Measurements from ENCODE around the gene PCMTD2. TPM values are rescaled to one million over a fixed set of nuclear protein-coding genes. Genes with fewer than 3 reads are reported as not detected.

The PCMTD2 gene
- total RNA-seq, 1 experiment from 2014 or later, result 45.7 TPM

- intact Hi-C loops (cut with micrococcal nuclease), result no loop called here
- Histone ChIP-seq H3F3A (ENCODE audit: low read length, unreplicated experiment) (no peaks in the 10 kb centered on the region), H4K20me1 (ENCODE audit: low read length) (no peaks in the 10 kb centered on the region), H3K9me2 (replicated peaks; ENCODE audit: low read length) (no peaks in the 10 kb centered on the region), H3K79me2 (ENCODE audit: low read length) (no peaks in the 10 kb centered on the region), H3K27me3 (ENCODE audit: low read length) (peaks cover 29% of the 10 kb centered on the region), H3K9ac (ENCODE audit: low read length) (no peak overlapping the region), H3K9me3 (ENCODE audit: low read length) (no peaks in the 10 kb centered on the region), H3K27ac (ENCODE audit: low read length) (no peak overlapping the region), H3K4me2 (ENCODE audit: low read length) (no peak overlapping the region), H3K4me1 (ENCODE audit: insufficient read depth, low read length) (no peaks in the 10 kb centered on the region), H2AFZ (ENCODE audit: low read length) (no peak overlapping the region), H3K4me3 (ENCODE audit: low read length) (no peak overlapping the region), H3K36me3 (ENCODE audit: low read depth, low read length) (no peaks in the 10 kb centered on the region)
- CTCF ChIA-PET, result no interaction called here
- BruUV-seq (replicated peaks), result no TSS peak
- POLR2A ChIA-PET (ENCODE audit: unreplicated experiment), result no interaction called here
- DNase-seq (no peak), ATAC-seq (no peak)
- no peak for TF ChIP-seq EZH2 (IDR thresholded peaks at IDR 0.05; ENCODE audit: low read length, unreplicated experiment)
Observed at GRCh38 chr20:64228751-64229506, 26.6 kb upstream of the PCMTD2 start.

GRCh38 chr20:64229507-64230061, 26.0 kb upstream of the PCMTD2 start:
- H3K4me2 ChIP-seq (ENCODE audit: low read length), result no peak overlapping the region
- H3K36me3 ChIP-seq (ENCODE audit: low read depth, low read length), result no peaks in the 10 kb centered on the region
- no peak overlapping the region for H3K27ac ChIP-seq (ENCODE audit: low read length)
- no peak overlapping the region for H3K9ac ChIP-seq (ENCODE audit: low read length)
- TF ChIP-seq, protein P1, sequence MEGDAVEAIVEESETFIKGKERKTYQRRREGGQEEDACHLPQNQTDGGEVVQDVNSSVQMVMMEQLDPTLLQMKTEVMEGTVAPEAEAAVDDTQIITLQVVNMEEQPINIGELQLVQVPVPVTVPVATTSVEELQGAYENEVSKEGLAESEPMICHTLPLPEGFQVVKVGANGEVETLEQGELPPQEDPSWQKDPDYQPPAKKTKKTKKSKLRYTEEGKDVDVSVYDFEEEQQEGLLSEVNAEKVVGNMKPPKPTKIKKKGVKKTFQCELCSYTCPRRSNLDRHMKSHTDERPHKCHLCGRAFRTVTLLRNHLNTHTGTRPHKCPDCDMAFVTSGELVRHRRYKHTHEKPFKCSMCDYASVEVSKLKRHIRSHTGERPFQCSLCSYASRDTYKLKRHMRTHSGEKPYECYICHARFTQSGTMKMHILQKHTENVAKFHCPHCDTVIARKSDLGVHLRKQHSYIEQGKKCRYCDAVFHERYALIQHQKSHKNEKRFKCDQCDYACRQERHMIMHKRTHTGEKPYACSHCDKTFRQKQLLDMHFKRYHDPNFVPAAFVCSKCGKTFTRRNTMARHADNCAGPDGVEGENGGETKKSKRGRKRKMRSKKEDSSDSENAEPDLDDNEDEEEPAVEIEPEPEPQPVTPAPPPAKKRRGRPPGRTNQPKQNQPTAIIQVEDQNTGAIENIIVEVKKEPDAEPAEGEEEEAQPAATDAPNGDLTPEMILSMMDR (conservative IDR thresholded peaks at IDR 0.05; ENCODE audit: low read depth, low read length), result no peak
- TF ChIP-seq EZH2 (IDR thresholded peaks at IDR 0.05; ENCODE audit: low read length, unreplicated experiment) (no peak), EZH2phosphoT487 (IDR thresholded peaks at IDR 0.05; ENCODE audit: borderline replicate concordance, low read length) (no peak)
- H3K27me3 ChIP-seq (ENCODE audit: low read length), result peaks cover 29% of the 10 kb centered on the region
- ChIA-PET CTCF (no interaction called here), POLR2A (ENCODE audit: unreplicated experiment) (no interaction called here)
- H3K79me2 ChIP-seq (ENCODE audit: low read length), result no peaks in the 10 kb centered on the region
- H3K9me3 ChIP-seq (ENCODE audit: low read length), result no peaks in the 10 kb centered on the region
- no peak overlapping the region for H3K4me3 ChIP-seq (ENCODE audit: low read length)
- peak; percentile 21; the same call in 1 of the 2 replicates for ATAC-seq
- BruUV-seq (replicated peaks), result no TSS peak
- H4K20me1 ChIP-seq (ENCODE audit: low read length), result no peaks in the 10 kb centered on the region
- H3F3A ChIP-seq (ENCODE audit: low read length, unreplicated experiment), result no peaks in the 10 kb centered on the region
- no peaks in the 10 kb centered on the region for H3K4me1 ChIP-seq (ENCODE audit: insufficient read depth, low read length)
- intact Hi-C loops (cut with micrococcal nuclease), result no loop called here
- no peak overlapping the region for H2AFZ ChIP-seq (ENCODE audit: low read length)
- DNase-seq, result no peak
- no peaks in the 10 kb centered on the region for H3K9me2 ChIP-seq (replicated peaks; ENCODE audit: low read length)

- Histone ChIP-seq H3K4me1 (ENCODE audit: insufficient read depth, low read length) (no peaks in the 10 kb centered on the region), H2AFZ (ENCODE audit: low read length) (no peak overlapping the region), H3K27me3 (ENCODE audit: low read length) (peaks cover 29% of the 10 kb centered on the region), H3K4me3 (ENCODE audit: low read length) (no peak overlapping the region), H3K36me3 (ENCODE audit: low read depth, low read length) (no peaks in the 10 kb centered on the region), H3K9ac (ENCODE audit: low read length) (no peak overlapping the region), H4K20me1 (ENCODE audit: low read length) (no peaks in the 10 kb centered on the region), H3K9me2 (replicated peaks; ENCODE audit: low read length) (no peaks in the 10 kb centered on the region), H3K79me2 (ENCODE audit: low read length) (no peaks in the 10 kb centered on the region), H3K4me2 (ENCODE audit: low read length) (no peak overlapping the region), H3K27ac (ENCODE audit: low read length) (no peak overlapping the region), H3K9me3 (ENCODE audit: low read length) (no peaks in the 10 kb centered on the region), H3F3A (ENCODE audit: low read length, unreplicated experiment) (no peaks in the 10 kb centered on the region)
- BruUV-seq (replicated peaks), result no TSS peak
- no peak for ATAC-seq
- ChIA-PET CTCF (no interaction called here), POLR2A (ENCODE audit: unreplicated experiment) (no interaction called here)
- TF ChIP-seq EZH2 (IDR thresholded peaks at IDR 0.05; ENCODE audit: low read length, unreplicated experiment) (no peak), EZH2phosphoT487 (IDR thresholded peaks at IDR 0.05; ENCODE audit: borderline replicate concordance, low read length) (no peak)
- TF ChIP-seq, protein P1 (conservative IDR thresholded peaks at IDR 0.05; ENCODE audit: low read depth, low read length), result no peak
- no peak for DNase-seq
- intact Hi-C loops (cut with micrococcal nuclease), result no loop called here
Observed at GRCh38 chr20:64230461-64231145, 24.9 kb upstream of the PCMTD2 start.
